Measurements from ENCODE around the gene PIM1.
A peak's percentile ranks its signal among the peaks of the same experiment; 100 is the strongest.
"Not testable (repeated sequence)": the region's sequence is repeated elsewhere in the genome, so short reads cannot be mapped to it uniquely, and the experiment has no call there.

PIM1 gene

DNA sequence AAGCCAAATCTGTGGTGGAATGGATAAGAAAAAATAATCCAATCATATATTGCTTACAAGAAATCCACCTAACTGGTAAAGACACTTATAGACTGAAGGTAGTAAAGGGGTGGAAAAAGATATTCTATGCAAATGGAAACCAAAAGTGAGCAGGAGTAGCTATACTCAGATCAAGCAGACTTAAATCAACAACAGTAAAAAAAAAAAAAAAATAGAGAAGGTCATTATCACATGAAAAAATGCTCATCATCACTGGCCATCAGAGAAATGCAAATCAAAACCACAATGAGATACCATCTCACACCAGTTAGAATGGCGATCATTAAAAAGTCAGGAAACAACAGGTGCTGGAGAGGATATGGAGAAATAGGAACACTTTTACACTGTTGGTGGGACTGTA, 24.9 kb downstream of the PIM1 start:
- DNase-seq: not testable (repeated sequence)

- not testable (repeated sequence) for DNase-seq
These were observed 26.5 kb downstream of the PIM1 start for GRCh38 chr6:37196451-37196850.

DNA sequence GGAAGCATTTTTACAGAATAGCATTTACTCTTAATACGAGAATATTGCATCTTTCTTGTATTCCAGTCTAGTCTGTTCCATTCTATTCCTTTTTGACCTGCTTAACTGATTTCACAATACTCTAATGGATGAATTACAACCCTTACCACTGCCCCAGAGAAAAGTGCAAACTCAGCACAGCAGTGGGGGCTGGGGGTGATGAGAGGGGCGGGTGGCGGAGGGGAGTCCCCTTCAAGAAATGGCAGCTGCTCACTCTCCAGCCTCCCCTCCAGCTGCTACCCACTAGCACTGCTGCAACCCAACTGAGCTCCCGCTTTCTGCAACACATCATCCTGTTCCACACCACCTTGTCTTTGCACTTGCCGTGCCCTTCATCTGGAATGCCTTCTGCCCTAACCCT, 30.1 kb downstream of the PIM1 start:
- DNase-seq: no peak

GRCh38 chr6:37201726-37202125, 31.8 kb downstream of the PIM1 start:
- DNase-seq: no peak

DNA sequence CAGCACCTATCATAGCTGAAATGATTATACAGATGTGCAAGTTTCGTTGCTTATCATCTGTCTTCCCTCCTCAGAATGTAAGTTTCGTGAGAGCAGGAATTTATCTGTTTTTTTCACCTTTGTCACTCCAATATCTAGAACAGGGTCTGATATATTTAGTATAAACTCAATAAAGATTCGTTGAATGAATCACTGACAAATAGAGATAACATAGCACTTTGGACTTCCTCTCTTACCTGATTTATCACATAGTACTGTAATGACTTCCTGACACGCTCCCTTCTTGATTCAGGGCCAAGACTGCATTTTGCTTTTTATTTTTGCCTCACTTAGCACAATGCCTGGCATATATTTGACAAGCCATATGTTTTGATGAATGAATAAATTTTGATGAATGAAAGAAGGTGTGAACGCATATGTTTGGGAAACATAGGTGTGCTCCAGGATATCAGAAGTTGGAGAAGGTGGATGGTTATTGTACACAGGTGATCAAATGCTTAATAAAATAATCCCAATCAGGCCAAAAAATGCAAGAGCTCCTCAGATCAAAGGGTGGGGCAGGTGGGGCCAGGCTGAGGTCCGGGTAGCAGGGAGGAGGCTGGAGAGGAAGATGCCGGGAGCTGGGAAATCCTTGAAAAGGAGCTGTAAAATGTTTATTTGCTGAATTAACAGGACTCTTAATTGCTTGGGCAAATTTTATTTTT, 33.0 kb downstream of the PIM1 start:
- DNase-seq: no peak

GRCh38 chr6:37204014-37204751, 34.2 kb downstream of the PIM1 start:
- DNase-seq: peak; percentile 50

GRCh38 chr6:37205175-37205996, 35.4 kb downstream of the PIM1 start:
- no peak for DNase-seq

GRCh38 chr6:37205997-37206340, 36.0 kb downstream of the PIM1 start:
- DNase-seq: no peak

- no peak for DNase-seq
These were observed 36.7 kb downstream of the PIM1 start for GRCh38 chr6:37206622-37207021.

GRCh38 chr6:37207903-37208456, 38.0 kb downstream of the PIM1 start:
- peak; percentile 88 for DNase-seq

- DNase-seq: no peak
These were observed 38.8 kb downstream of the PIM1 start for GRCh38 chr6:37208793-37209192.

- no peak for DNase-seq
These were observed 39.7 kb downstream of the PIM1 start for GRCh38 chr6:37209461-37210205.

- DNase-seq: peak; percentile 80
These were observed 40.5 kb downstream of the PIM1 start for GRCh38 chr6:37210313-37210968.

- DNase-seq: no peak
These were observed 42.3 kb downstream of the PIM1 start for GRCh38 chr6:37212268-37212667.

DNA sequence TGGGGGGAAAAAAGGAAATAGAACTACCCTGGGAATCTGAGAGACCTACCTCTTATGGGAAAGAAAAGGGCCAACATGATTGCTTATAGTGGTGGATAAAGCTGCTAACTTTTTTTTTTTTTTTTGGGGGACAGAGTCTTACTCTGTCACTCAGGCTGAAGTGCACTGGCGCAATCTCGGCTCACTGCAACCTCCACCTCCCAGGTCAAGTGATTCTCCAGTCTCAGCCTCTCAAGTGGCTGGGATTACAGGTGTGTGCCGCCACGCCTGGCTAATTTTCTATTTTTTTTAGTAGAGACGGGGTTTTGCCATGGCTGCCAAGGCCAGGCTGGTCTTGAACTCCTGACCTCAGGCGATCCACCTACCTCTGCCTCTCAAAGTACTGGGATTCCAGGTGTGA, 48.1 kb downstream of the PIM1 start:
- no peak for DNase-seq

- no peak for DNase-seq
These were observed 48.6 kb downstream of the PIM1 start for GRCh38 chr6:37218511-37218910.

DNA sequence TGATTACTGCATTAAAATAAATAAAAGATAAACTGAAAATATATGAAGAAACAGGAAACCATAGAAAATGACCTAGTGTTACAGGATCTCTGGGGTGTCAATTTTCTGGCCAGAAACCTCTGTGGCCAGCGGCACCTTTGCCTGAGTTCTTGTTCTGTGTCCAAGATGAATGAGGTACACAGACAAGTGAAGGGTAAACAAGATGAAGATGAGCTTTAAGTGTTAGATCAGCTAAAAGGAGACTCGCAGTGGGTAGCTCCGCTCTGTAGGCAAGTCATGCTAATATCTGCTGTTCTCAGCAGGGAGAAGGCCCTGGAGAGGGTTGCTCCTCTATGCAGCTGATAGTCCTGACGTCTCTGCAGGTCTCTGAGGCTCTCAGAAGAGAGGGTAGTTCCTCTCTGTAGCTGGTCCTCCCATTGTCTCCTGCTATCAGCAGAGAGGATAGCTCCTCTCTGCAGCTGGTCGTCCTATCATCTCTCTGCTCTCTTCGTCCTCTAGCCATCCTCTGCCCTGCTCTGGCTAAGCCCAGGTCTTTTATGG, 51.7 kb downstream of the PIM1 start:
- no peak for DNase-seq

DNA sequence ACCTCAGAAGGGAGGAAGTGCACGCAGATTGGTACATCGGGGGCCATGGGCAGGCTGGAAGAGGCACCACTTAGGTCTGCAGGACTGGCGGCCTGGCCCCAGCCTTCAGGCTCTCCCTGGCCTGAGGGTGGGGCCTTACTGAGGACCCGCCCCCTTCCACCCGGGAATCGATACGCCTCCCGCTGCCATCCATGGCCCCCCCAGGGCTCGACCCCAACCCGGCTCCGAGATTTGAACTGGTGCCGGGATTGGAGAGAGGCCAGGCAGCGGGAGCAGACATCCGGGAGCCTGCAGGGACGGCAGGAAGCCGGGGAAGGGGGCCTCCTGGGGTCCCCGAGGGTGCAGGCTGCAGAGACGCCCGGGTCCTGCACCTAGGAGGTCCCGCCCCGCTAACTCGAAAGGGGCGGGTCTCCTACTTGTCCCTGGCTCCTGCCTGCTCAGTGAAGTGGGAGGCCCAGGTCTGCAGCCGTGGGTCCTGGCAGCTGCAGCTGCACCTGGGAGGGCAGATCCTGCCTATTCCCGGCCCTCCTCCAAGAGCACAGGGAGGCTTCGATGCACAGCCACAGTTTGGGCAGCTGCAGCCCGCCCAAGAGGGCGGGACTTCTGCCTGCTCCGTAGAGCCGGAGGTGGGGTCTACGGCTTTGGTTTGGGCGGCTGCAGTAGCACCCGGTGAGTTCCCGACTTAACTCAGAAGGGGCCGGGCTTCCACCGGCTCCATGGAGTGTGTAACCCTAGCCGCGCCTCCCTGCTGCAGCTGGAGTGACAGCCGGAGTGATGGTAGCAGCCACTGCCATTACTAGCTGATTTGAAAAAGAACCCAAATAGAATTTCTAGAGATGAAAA, 52.4 kb downstream of the PIM1 start:
- peak; percentile 90 for DNase-seq

DNA sequence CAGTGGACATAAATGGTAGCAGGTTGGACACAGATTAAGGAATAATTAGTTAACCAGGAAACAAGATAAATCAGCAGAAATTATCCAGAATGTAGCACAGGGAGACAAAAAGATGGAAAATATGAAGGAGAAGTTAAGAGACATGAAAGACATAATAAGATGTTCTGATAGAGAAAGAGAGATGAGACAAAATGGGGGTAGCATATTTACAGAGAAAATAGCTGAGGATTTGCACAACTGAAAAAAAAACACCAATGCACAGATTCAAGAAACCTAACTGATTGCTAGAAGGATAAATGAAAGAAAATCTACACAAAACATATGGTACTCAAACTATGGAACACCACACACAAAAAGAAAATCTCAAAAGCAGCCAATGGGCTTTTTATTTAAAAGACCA, 53.0 kb downstream of the PIM1 start:
- no peak for DNase-seq
